ENCODE measurements around the gene TMTC1. TPM values are rescaled to one million over a fixed set of nuclear protein-coding genes. Genes with fewer than 3 reads are reported as not detected.

TMTC1 gene
- total RNA-seq, 1 donor from 2014 or later: 35.3 TPM

- Mint-ChIP-seq H3K27ac (ENCODE audit: unreplicated experiment) (no peak overlapping the region), H3K4me3 (ENCODE audit: unreplicated experiment) (no peak overlapping the region), H3K4me1 (ENCODE audit: unreplicated experiment) (no peaks in the 10 kb centered on the region), H3K9me3 (ENCODE audit: unreplicated experiment) (no peaks in the 10 kb centered on the region), H3K27me3 (ENCODE audit: unreplicated experiment) (peaks cover 4% of the 10 kb centered on the region), H3K36me3 (ENCODE audit: unreplicated experiment) (peaks cover 6% of the 10 kb centered on the region)
- TF ChIP-seq CTCF (IDR thresholded peaks at IDR 0.05): no peak
- DNase-seq (ENCODE audit: extremely low spot score, unreplicated experiment): no peak
Observed at GRCh38 chr12:29460082-29460481, 323.7 kb downstream of the TMTC1 start.

GRCh38 chr12:29455087-29455486 lies 328.7 kb downstream of the TMTC1 start:
- H3K4me1 Mint-ChIP-seq (ENCODE audit: unreplicated experiment): no peaks in the 10 kb centered on the region
- no peak for TF ChIP-seq CTCF (IDR thresholded peaks at IDR 0.05)
- no peaks in the 10 kb centered on the region for H3K9me3 Mint-ChIP-seq (ENCODE audit: unreplicated experiment)
- H3K27ac Mint-ChIP-seq (ENCODE audit: unreplicated experiment): no peak overlapping the region
- H3K36me3 Mint-ChIP-seq (ENCODE audit: unreplicated experiment): no peaks in the 10 kb centered on the region
- peaks cover 25% of the 10 kb centered on the region for H3K27me3 Mint-ChIP-seq (ENCODE audit: unreplicated experiment)
- no peak for DNase-seq (ENCODE audit: extremely low spot score, unreplicated experiment)
- H3K4me3 Mint-ChIP-seq (ENCODE audit: unreplicated experiment): no peak overlapping the region

GRCh38 chr12:29451888-29452287 lies 331.9 kb downstream of the TMTC1 start:
- Mint-ChIP-seq H3K27ac (ENCODE audit: unreplicated experiment) (no peak overlapping the region), H3K4me1 (ENCODE audit: unreplicated experiment) (no peaks in the 10 kb centered on the region), H3K9me3 (ENCODE audit: unreplicated experiment) (no peaks in the 10 kb centered on the region), H3K27me3 (ENCODE audit: unreplicated experiment) (peaks cover 31% of the 10 kb centered on the region), H3K36me3 (ENCODE audit: unreplicated experiment) (no peaks in the 10 kb centered on the region), H3K4me3 (ENCODE audit: unreplicated experiment) (no peak overlapping the region)
- no peak for TF ChIP-seq CTCF (IDR thresholded peaks at IDR 0.05)
- no peak for DNase-seq (ENCODE audit: extremely low spot score, unreplicated experiment)

Measured in osteocyte (in vitro differentiated cells).